GM19372 (cell line): ENCODE data around the gene NMNAT1.
"Not testable (repeated sequence)": the region's sequence is repeated elsewhere in the genome, so short reads cannot be mapped to it uniquely, and the experiment has no call there.

Source experiments
- ATAC-seq: cut with Tn5 transposase; IDR thresholded peaks from one replicate; pipeline ENCODE4 v1.9.1; 2021; ENCODE audit warnings: mild to moderate bottlenecking, low read depth, moderate library complexity; ENCODE audit not compliant: unreplicated experiment

Gene NMNAT1

GRCh38 chr1:9942939-9943788 is at the start of gene NMNAT1, which contains the start of gene LZIC:
TSS of gene NMNAT1 (plus strand) at chr1:9943475. CDS start at chr1:9972074, 28,599 bp downstream.
TSS of gene LZIC (minus strand) at chr1:9943391. CDS start at chr1:9936619, 6,772 bp downstream.
- ATAC-seq = peak; percentile 99

- no peak for ATAC-seq
These were observed 49.2 kb upstream of the NMNAT1 start for GRCh38 chr1:9894115-9894514.

GRCh38 chr1:9900142-9901043 is 42.9 kb upstream of the NMNAT1 start:
- ATAC-seq = no peak

- ATAC-seq = no peak
These were observed 41.9 kb upstream of the NMNAT1 start for GRCh38 chr1:9901148-9902059.

GRCh38 chr1:9902060-9902452 is 41.2 kb upstream of the NMNAT1 start:
- ATAC-seq = no peak

- no peak for ATAC-seq
These were observed 39.3 kb upstream of the NMNAT1 start for GRCh38 chr1:9903801-9904527.

GRCh38 chr1:9904596-9904995 is 38.7 kb upstream of the NMNAT1 start:
- ATAC-seq = no peak

- no peak for ATAC-seq
These were observed 38.3 kb upstream of the NMNAT1 start for GRCh38 chr1:9905010-9905409.

- ATAC-seq = no peak
These were observed 36.8 kb upstream of the NMNAT1 start for GRCh38 chr1:9906466-9906865.

GRCh38 chr1:9907441-9907840 is 35.8 kb upstream of the NMNAT1 start:
- no peak for ATAC-seq

GRCh38 chr1:9908871-9909233 is 34.4 kb upstream of the NMNAT1 start:
- no peak for ATAC-seq

- ATAC-seq = peak; percentile 7
These were observed 33.8 kb upstream of the NMNAT1 start for GRCh38 chr1:9909234-9910046.

- peak; percentile 71 for ATAC-seq
These were observed 33.2 kb upstream of the NMNAT1 start, which contains the start of gene CTNNBIP1 for GRCh38 chr1:9910076-9910422. TSS of gene CTNNBIP1 (minus strand) at chr1:9910269. CDS start at chr1:9872064, 38,205 bp downstream.

- peak; percentile 93 for ATAC-seq
These were observed 32.7 kb upstream of the NMNAT1 start for GRCh38 chr1:9910423-9911178.

- ATAC-seq = no peak
These were observed 30.9 kb upstream of the NMNAT1 start for GRCh38 chr1:9912264-9912936.

GRCh38 chr1:9914610-9914937 is 28.7 kb upstream of the NMNAT1 start:
- ATAC-seq = no peak

- no peak for ATAC-seq
These were observed 26.8 kb upstream of the NMNAT1 start for GRCh38 chr1:9916452-9916851.

GRCh38 chr1:9917495-9917894 is 25.8 kb upstream of the NMNAT1 start:
- not testable (repeated sequence) for ATAC-seq
